T-cell (primary cell): ENCODE measurements around the gene NCOA5. TPM values are rescaled to one million over a fixed set of nuclear protein-coding genes. Genes with fewer than 3 reads are reported as not detected.

Experiments used
- ATAC-seq, 4 experiments: fragments of 200-7000 bp in 3 of 4; fragments of 150-1000 bp in 1 of 4; cut with Tn5 transposase; replicated peaks in 1 of 4; 1 replicate in 3 of 4; 2 replicates in 1 of 4; pipeline ENCODE4 v1.10.0; 2021; ENCODE audit warnings: moderate library complexity in 3 of 4, mild to moderate bottlenecking in 2 of 4, moderate number of reproducible peaks in 1 of 4
- CTCF ChIA-PET, 2 donors: fragments of 300-600 bp; sonication (Branson Sonifier 250); formaldehyde crosslinking; loops; one replicate each; lab custom pipeline; 2022; ENCODE audit warnings: antibody characterized with exemption in 2 of 2; lab: Charles Lee
- POLR2A ChIA-PET, 2 donors: fragments of 300-600 bp; sonication (Branson Sonifier 250); formaldehyde crosslinking; loops; one replicate each; lab custom pipeline; 2022; ENCODE audit warnings: antibody characterized with exemption in 2 of 2; lab: Charles Lee
- DNase-seq, 35 experiments: peaks; one replicate each; pipeline versions ENCODE4 v3.0.0 to v3.0.0-alpha.2; 2013 to 2023
- H3K27ac ChIP-seq: one replicate; pipeline ENCODE4 v1.5.1; 2013; ENCODE audit warnings: low read length
- H3K27me3 ChIP-seq, 2 experiments: replicated peaks in 1 of 2; 1 replicate in 1 of 2; 2 replicates in 1 of 2; pipeline versions ENCODE4 v1.6.1 to v1.7.0; 2013; ENCODE audit warnings: low read length in 1 of 2, mixed read lengths in 1 of 2; ENCODE audit not compliant: control insufficient read depth in 2 of 2, insufficient read depth in 2 of 2; ENCODE audit errors: extremely low read depth in 1 of 2
- H3K36me3 ChIP-seq, 2 donors: 1 replicate in 1 of 2; 2 replicates in 1 of 2; pipeline versions ENCODE4 v1.6.1 to v1.7.0; 2013; ENCODE audit warnings: low read length in 1 of 2; ENCODE audit not compliant: control insufficient read depth in 2 of 2, insufficient read depth in 1 of 2; ENCODE audit errors: extremely low read depth in 1 of 2
- H3K4me1 ChIP-seq, 2 experiments: 1 replicate in 1 of 2; 2 replicates in 1 of 2; pipeline versions ENCODE4 v1.6.1 to v1.7.0; 2013; ENCODE audit warnings: low read length in 2 of 2, mixed read lengths in 1 of 2; ENCODE audit not compliant: insufficient read depth in 2 of 2, control insufficient read depth in 1 of 2; ENCODE audit errors: extremely low read depth in 1 of 2
- H3K4me3 ChIP-seq, 2 donors: 1 replicate in 1 of 2; 2 replicates in 1 of 2; pipeline versions ENCODE4 v1.5.1 to v1.7.0; 2013; ENCODE audit warnings: mild to moderate bottlenecking in 2 of 2, low read length in 1 of 2, moderate library complexity in 1 of 2; ENCODE audit not compliant: control insufficient read depth in 1 of 2; ENCODE audit errors: extremely low read depth in 1 of 2
- H3K9me3 ChIP-seq: 2 replicates; pipeline ENCODE4 v1.7.0; 2013
- H3K27ac Mint-ChIP-seq, 2 donors: one replicate each; pipeline ENCODE4 v1.8.0; 2020 to 2021; ENCODE audit warnings: mild to moderate bottlenecking in 2 of 2, mixed read lengths in 2 of 2
- H3K27me3 Mint-ChIP-seq, 2 donors: one replicate each; pipeline ENCODE4 v1.8.0; 2021 to 2022; ENCODE audit warnings: mixed read lengths in 2 of 2
- H3K36me3 Mint-ChIP-seq: one replicate; pipeline ENCODE4 v1.8.0; 2021; ENCODE audit warnings: mixed read lengths
- H3K4me1 Mint-ChIP-seq, 3 donors: one replicate each; pipeline ENCODE4 v1.8.0; 2020 to 2022; ENCODE audit warnings: mixed read lengths in 3 of 3, mild to moderate bottlenecking in 1 of 3
- H3K4me3 Mint-ChIP-seq, 3 donors: one replicate each; pipeline ENCODE4 v1.8.0; 2020 to 2022; ENCODE audit warnings: mild to moderate bottlenecking in 3 of 3, mixed read lengths in 3 of 3, moderate library complexity in 3 of 3
- H3K9me3 Mint-ChIP-seq, 3 donors: one replicate each; pipeline ENCODE4 v1.8.0; 2020 to 2022; ENCODE audit warnings: mixed read lengths in 3 of 3
- WGBS: methylation state at CpG from one replicate; pipeline ENCODE4 v1.1.5; 2013; ENCODE audit warnings: missing lambda C conversion rate; ENCODE audit not compliant: insufficient coverage; 5-methylcytosine and 5-hydroxymethylcytosine counted together
- total RNA-seq, 35 experiments: library from RNA in 6 of 35; stranded (reverse) in 6 of 35; fragments of 120-200 nt in 1 of 35; gene quantifications; one replicate each; pipeline versions ENCODE4 v1.2.1 to v1.2.4 and lab custom pipeline; 2013 to 2026

Gene NCOA5
- total RNA-seq, 5 donors from 2014 or later (not counting 1 experiment from before 2014, with no cell fraction given): 21.0 to 43.1 (median 39.7) TPM

- ChIA-PET POLR2A (no interaction called here), CTCF (no interaction called here)
- peaks cover 42 to 55% of the 10 kb centered on the region in 2 donors for H3K27me3 Mint-ChIP-seq
- no peak overlapping the region for H3K4me3 Mint-ChIP-seq
- H3K36me3 Mint-ChIP-seq: no peaks in the 10 kb centered on the region
- no peak overlapping the region for H3K27ac Mint-ChIP-seq
- DNase-seq (no peak), ATAC-seq (no peak)
- H3K27me3 ChIP-seq: peaks cover 0 to 57% of the 10 kb centered on the region in 2 experiments
- no peaks in the 10 kb centered on the region for H3K9me3 Mint-ChIP-seq
- H3K27ac ChIP-seq: no peak overlapping the region
- 81% methylated on average over 5 of the region's 8 CpGs for WGBS
- no peaks in the 10 kb centered on the region for H3K9me3 ChIP-seq
- no peaks in the 10 kb centered on the region for H3K4me1 ChIP-seq
- no peak overlapping the region for H3K4me3 ChIP-seq
- H3K36me3 ChIP-seq: no peaks in the 10 kb centered on the region
- H3K4me1 Mint-ChIP-seq: no peaks in the 10 kb centered on the region
Observed at GRCh38 chr20:46047821-46048220, 41.9 kb downstream of the NCOA5 start.

- ATAC-seq (no peak), DNase-seq (no peak)
- no peaks in the 10 kb centered on the region for H3K4me1 ChIP-seq
- H3K9me3 ChIP-seq: no peaks in the 10 kb centered on the region
- Mint-ChIP-seq H3K9me3 (peaks cover 0 to 2% (median 0%) of the 10 kb centered on the region in 3 donors), H3K27me3 (peaks cover 53 to 65% of the 10 kb centered on the region in 2 donors), H3K27ac (no peak overlapping the region), H3K4me1 (no peaks in the 10 kb centered on the region), H3K36me3 (no peaks in the 10 kb centered on the region), H3K4me3 (no peak overlapping the region)
- peaks cover 0 to 64% of the 10 kb centered on the region in 2 experiments for H3K27me3 ChIP-seq
- WGBS: 75% methylated on average over 5 of the region's 8 CpGs
- ChIA-PET CTCF (no interaction called here), POLR2A (interaction anchor here in 1 of 2 donors (0.6 kb wide), 1 partner anchor 132 kb away, joined by 4 read pairs; no protein-coding TSS in a partner anchor)
- H3K27ac ChIP-seq: no peak overlapping the region
- no peak overlapping the region for H3K4me3 ChIP-seq
- H3K36me3 ChIP-seq: no peaks in the 10 kb centered on the region
Observed at GRCh38 chr20:46046588-46047310, 43.0 kb downstream of the NCOA5 start.

DNA sequence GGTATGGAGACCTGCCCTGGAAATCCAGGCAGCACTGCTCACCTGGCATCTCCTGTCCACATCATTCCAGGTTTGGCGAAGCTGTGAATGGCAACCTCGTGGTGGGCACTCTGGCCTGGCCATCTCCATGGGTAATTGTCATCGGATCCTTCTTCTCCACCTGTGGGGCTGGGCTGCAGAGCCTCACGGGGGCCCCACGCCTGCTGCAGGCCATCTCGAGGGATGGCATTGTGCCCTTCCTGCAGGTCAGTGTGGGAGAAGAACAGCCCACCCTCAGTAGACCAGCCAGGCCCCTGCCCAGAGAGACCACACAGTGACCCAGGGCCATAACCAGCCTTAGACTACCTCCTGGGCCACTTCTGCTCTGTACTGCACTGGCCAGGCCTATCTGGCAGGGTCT, 44.9 kb downstream of the NCOA5 start:
- ChIA-PET CTCF (no interaction called here), POLR2A (no interaction called here)
- Mint-ChIP-seq H3K27me3 (peaks cover 59 to 76% of the 10 kb centered on the region in 2 donors), H3K4me1 (no peaks in the 10 kb centered on the region), H3K36me3 (no peaks in the 10 kb centered on the region), H3K9me3 (peaks cover 0 to 5% (median 0%) of the 10 kb centered on the region in 3 donors), H3K27ac (no peak overlapping the region), H3K4me3 (no peak overlapping the region)
- H3K9me3 ChIP-seq: no peaks in the 10 kb centered on the region
- ATAC-seq (no peak), DNase-seq (no peak)
- peaks cover 0 to 72% of the 10 kb centered on the region in 2 experiments for H3K27me3 ChIP-seq
- WGBS: 65% methylated on average over 6 of the region's 6 CpGs
- H3K36me3 ChIP-seq: no peaks in the 10 kb centered on the region
- no peak overlapping the region for H3K27ac ChIP-seq
- H3K4me1 ChIP-seq: no peaks in the 10 kb centered on the region
- no peak overlapping the region for H3K4me3 ChIP-seq

DNA sequence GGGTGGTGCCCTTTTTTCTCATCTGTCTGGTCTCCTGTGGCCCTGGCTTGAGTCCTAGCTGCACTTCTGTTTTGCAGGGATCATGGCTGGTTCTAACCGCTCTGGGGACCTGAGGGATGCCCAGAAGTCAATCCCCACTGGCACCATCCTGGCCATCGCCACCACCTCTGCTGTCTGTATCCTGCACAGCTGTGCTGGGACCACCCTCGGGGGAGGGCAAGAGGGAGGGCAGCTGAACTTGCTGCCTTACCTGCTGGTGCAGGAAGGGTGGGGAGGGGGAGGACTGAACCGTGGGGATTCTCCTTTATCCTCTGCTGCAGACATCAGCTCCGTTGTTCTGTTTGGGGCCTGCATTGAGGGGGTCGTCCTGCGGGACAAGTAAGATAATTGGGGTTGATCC, 46.2 kb downstream of the NCOA5 start:
- Histone ChIP-seq H3K4me3 (no peak overlapping the region), H3K4me1 (no peaks in the 10 kb centered on the region), H3K27ac (no peak overlapping the region), H3K27me3 (peaks cover 0 to 69% of the 10 kb centered on the region in 2 experiments), H3K36me3 (no peaks in the 10 kb centered on the region), H3K9me3 (no peaks in the 10 kb centered on the region)
- Mint-ChIP-seq H3K4me3 (no peak overlapping the region), H3K36me3 (no peaks in the 10 kb centered on the region), H3K27me3 (peaks cover 54 to 72% of the 10 kb centered on the region in 2 donors), H3K9me3 (peaks cover 0 to 5% (median 0%) of the 10 kb centered on the region in 3 donors), H3K4me1 (no peaks in the 10 kb centered on the region), H3K27ac (no peak overlapping the region)
- ATAC-seq: no peak
- ChIA-PET CTCF (no interaction called here), POLR2A (no interaction called here)
- 40% methylated on average over 6 of the region's 7 CpGs for WGBS
- DNase-seq: no peak

DNA sequence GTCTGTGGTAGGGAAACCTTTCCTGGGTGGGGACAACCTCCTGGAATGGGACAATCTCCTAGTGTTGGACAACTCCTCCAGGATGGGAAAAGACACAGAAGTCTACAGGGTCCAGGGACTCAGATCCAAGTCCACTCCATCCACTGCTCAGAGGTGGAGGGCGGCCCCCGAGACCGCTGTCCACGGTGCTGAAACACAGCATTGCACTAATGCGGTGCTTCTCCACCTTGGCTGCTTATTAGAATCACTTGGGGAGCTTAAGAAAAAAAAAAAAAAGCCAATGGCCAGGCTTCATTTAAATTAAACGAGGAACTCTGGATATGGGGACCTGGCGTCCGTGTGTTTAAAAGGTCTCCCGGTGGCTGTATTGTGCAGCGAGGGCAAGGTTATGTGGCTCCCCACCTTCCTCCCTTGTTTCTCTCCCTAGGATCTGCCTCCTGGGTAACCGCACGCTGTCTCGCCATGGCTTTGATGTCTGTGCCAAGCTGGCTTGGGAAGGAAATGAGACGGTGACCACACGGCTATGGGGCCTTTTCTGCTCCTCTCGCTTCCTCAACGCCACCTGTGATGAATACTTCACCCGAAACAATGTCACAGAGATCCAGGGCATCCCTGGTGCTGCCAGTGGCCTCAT, 48.7 kb downstream of the NCOA5 start:
- H3K4me1 Mint-ChIP-seq: no peaks in the 10 kb centered on the region
- CTCF ChIA-PET: no interaction called here
- no peak overlapping the region for H3K4me3 Mint-ChIP-seq
- no peaks in the 10 kb centered on the region for H3K9me3 ChIP-seq
- no peaks in the 10 kb centered on the region for H3K4me1 ChIP-seq
- H3K27ac Mint-ChIP-seq: no peak overlapping the region
- peaks cover 44 to 61% of the 10 kb centered on the region in 2 donors for H3K27me3 Mint-ChIP-seq
- no peak overlapping the region for H3K4me3 ChIP-seq
- H3K9me3 Mint-ChIP-seq: peaks cover 0 to 5% (median 0%) of the 10 kb centered on the region in 3 donors
- ATAC-seq (peak in 1 of 4 experiments; percentile 42), DNase-seq (peak in 20 of 35 experiments; percentile 18 to 59 (median 36))
- POLR2A ChIA-PET: interaction anchor here (0.6 kb wide), 2 partner anchors 36 to 251 kb away, joined by 4 to 5 read pairs; no protein-coding TSS in a partner anchor
- 32% methylated on average over 14 of the region's 18 CpGs for WGBS
- H3K27me3 ChIP-seq: peaks cover 0 to 64% of the 10 kb centered on the region in 2 experiments
- H3K36me3 ChIP-seq: no peaks in the 10 kb centered on the region
- H3K36me3 Mint-ChIP-seq: no peaks in the 10 kb centered on the region
- no peak overlapping the region for H3K27ac ChIP-seq

DNA sequence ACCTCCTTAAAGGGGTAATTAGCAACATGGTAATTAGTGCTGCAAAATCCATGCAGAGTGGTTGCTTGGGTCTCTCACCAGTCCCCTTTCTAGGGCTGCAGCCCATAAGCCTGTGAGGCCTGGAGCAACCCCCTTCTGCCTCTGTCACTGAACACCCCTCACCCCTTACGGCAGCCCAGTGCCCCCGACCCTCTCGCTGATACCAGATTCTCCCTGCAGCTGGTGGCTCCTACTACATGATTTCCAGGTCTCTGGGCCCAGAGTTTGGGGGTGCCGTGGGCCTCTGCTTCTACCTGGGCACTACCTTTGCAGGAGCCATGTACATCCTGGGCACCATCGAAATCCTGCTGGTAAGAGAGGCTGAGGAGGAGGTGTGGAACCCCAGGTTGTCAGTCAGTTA, 52.7 kb downstream of the NCOA5 start:
- Mint-ChIP-seq H3K9me3 (peaks cover 0 to 5% (median 0%) of the 10 kb centered on the region in 3 donors), H3K27ac (no peak overlapping the region), H3K4me3 (no peak overlapping the region), H3K36me3 (no peaks in the 10 kb centered on the region), H3K4me1 (no peaks in the 10 kb centered on the region), H3K27me3 (peaks cover 55 to 67% of the 10 kb centered on the region in 2 donors)
- ChIA-PET CTCF (interaction anchor here in 1 of 2 donors (0.6 kb wide), 1 partner anchor 27 kb away, joined by 3 read pairs; no protein-coding TSS in a partner anchor), POLR2A (no interaction called here)
- no peaks in the 10 kb centered on the region for H3K4me1 ChIP-seq
- no peak overlapping the region for H3K27ac ChIP-seq
- 65% methylated on average over 4 of the region's 5 CpGs for WGBS
- no peaks in the 10 kb centered on the region for H3K36me3 ChIP-seq
- no peak for DNase-seq
- no peak overlapping the region for H3K4me3 ChIP-seq
- H3K27me3 ChIP-seq: peaks cover 2 to 55% of the 10 kb centered on the region in 2 experiments
- no peaks in the 10 kb centered on the region for H3K9me3 ChIP-seq
- ATAC-seq: no peak
